ENCODE data around the gene SIGLEC1.

- TF ChIP-seq CEBPB (IDR thresholded peaks at IDR 0.05; ENCODE audit: low read depth, low read length): no peak
- no peak for TF ChIP-seq EP300 (IDR thresholded peaks at IDR 0.05; ENCODE audit: borderline replicate concordance in 1 of 2, low read depth in 2 of 2, low read length in 2 of 2)
- TF ChIP-seq RFX5 (IDR thresholded peaks at IDR 0.05; ENCODE audit: borderline replicate concordance, low read depth, low read length): no peak
- TF ChIP-seq SUZ12 (IDR thresholded peaks at IDR 0.05; ENCODE audit: low read length): no peak
- TF ChIP-seq CBX8 (IDR thresholded peaks at IDR 0.05; ENCODE audit: borderline replicate concordance, low read depth, low read length): no peak
- TF ChIP-seq CHD2 (IDR thresholded peaks at IDR 0.05; ENCODE audit: low read length): no peak
- no peak for TF ChIP-seq POLR2AphosphoS5 (IDR thresholded peaks at IDR 0.05; ENCODE audit: low read depth, low read length)
- no peak for TF ChIP-seq CTCF (IDR thresholded peaks at IDR 0.05; ENCODE audit: control extremely low read depth in 1 of 3, insufficient read depth in 1 of 3, low read depth in 1 of 3, low read length in 3 of 3)
- no peak for TF ChIP-seq EGR1 (IDR thresholded peaks at IDR 0.05; ENCODE audit: borderline replicate concordance, low read depth, low read length)
- TF ChIP-seq ATF2 (IDR thresholded peaks at IDR 0.05; ENCODE audit: low read length): no peak
Observed at GRCh38 chr20:3702611-3703391, 9.6 kb downstream of the SIGLEC1 start.

Measured in H1 (cell line).